Stimulated activated CD8-positive, alpha-beta memory T cell treated with anti-CD3 and anti-CD28 coated beads, Interleukin-4, amount 100 ng/mL, for 24 hours (primary cell): ENCODE results near the gene TMEM147.
A peak's percentile ranks its signal among the peaks of the same experiment; 100 is the strongest.

ENCODE experiments used
- DNase-seq: peaks from one replicate; pipeline ENCODE4 v3.0.0-alpha.2; 2020; ENCODE audit warnings: low read depth

The TMEM147 gene, protein sequence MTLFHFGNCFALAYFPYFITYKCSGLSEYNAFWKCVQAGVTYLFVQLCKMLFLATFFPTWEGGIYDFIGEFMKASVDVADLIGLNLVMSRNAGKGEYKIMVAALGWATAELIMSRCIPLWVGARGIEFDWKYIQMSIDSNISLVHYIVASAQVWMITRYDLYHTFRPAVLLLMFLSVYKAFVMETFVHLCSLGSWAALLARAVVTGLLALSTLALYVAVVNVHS

DNA sequence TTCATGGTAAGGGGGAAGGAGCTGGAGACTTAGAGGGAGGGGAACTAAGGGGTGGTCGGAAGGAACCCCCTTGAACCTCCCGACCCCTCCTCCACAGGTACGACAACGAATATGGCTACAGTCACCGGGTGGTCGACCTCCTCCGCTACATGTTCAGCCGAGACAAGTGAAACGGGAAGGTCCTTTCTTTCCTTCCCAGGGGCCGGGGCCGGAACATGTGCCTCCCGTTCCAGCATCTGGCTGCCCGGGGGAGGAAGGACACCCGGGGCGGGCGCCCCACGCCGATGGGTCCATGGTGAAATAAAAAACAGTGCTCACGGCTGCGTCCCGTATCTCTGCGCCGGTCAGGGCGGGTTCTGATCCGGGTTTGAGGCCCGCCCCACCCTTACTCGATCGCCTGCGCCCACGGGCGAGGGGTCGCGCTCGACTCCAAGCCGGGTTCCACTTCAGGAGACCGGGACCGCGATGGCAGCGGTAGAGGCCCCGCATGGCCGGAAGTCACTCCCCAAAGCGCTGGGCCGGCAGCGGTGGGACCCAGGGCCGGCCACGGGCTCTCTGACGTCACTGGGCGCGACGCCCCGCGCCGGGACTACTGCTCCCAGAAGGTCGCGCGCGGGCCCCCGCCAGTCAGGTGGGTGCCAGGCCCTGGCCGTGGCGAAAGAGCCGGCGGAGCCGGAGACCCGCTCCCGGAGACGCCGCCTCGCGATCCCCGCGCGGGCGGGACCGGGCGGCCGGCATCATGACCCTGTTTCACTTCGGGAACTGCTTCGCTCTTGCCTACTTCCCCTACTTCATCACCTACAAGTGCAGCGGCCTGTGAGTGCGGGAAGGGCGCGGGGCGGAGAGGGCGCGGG lies at the start of gene TMEM147:
Gene TMEM147 (plus strand): TSS at position 626 of the 854 bp plus-strand sequence. CDS start 114 bp downstream, at position 740.
- peak; percentile 81 for DNase-seq

DNA sequence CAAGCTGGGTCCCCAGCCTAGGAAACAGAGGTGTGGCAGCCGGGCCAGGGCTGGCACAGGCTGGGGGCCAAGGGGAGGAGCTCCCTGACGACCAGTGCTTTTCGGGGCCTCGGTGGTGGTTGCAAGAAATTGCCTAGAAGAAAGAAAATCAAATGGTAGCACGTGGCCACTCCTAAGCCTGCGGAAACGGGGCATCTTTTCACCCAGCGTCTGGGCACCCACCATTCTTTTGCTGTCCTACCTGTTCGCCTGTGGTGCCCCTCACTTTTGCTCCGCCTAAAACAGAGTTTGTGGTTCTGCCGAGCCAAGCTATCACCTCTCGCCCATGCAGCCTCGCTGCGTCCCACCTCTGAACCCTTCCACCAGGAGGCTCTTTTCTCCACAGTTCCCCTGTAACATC lies 48.0 kb upstream of the TMEM147 start:
- DNase-seq, result no peak

DNA sequence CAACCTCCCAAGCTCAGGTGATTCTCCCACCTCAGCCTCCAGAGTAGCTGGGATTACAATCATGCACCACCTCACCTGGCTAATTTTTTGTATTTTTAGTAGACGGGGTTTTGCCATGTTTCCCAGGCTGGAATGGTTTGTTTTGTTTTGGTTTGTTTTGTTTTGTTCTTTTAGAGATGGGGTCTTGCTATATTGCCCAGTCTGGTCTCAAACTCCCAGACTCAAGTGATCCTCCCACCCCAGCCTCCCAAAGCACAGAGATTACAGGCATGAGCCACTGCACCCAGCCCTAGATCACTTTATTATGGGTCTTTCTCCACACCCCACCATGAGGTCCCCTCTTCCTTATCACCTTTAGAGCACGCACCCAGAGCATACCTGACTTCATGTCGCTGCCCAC lies 47.2 kb upstream of the TMEM147 start:
- DNase-seq, result no peak

DNA sequence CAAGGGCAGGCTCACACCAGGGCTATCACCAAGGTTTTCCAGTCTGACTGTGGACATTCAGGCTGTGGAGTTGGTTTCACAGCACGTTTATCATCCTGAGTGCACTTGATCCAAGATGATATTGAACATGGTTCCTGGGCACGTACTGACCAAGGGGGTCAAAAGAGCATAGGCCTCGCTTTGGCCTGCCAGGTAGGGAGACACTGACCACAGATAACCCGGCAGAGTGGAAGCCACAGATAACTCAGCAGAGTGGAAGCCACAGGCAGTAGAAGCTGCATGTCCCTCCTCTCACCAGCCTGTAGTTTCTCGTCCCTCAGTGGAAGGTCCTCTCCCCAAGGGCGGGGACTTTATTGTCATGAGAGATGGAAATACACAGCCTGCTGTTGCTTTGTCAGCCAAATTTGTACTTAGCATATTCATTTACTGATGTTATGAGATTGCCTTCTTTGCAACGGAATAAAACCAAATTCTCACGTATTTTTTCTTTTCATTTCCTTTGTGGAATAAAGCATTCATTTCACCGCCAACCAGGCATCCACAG lies 46.4 kb upstream of the TMEM147 start:
- no peak for DNase-seq

DNA sequence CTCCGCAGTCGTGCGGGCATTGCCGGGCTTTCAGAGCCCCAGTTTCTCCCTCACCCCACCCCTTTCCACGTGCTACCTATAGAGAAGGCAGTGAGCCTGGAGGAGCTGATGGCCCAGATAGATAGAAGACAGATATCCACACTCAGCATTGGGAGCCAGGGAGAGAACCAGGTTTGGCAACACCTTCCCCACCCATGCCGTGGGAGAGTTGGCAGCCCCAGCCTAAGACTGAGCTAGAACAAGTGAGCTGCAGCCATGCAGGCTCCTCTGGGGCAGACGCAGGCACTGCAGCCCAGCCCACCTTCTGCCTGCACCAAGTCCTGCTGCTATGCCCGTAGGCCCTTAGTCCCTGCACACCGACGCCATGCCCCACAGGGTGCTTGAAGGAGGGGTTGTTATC lies 44.8 kb upstream of the TMEM147 start:
- no peak for DNase-seq

DNA sequence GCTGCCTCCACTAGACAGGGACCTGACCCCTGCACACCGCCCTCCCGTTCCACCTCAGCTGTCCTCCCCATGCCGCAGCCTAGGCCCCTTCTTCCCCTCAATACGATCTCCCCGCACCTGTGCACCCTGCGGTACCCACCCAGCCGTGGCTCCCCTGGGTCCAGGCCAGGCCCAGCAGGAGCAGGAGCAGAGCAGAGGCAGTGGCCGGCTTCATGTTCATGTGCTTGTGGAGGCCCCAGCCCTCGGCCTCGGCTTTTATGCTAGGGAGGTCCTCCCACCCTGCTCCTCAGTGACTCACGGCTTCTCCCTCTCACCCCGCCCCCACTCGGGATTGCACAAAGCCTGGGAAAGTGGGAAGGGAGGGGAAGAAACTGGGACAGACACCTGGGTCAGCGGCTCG lies 43.7 kb upstream of the TMEM147 start:
- DNase-seq, result no peak

DNA sequence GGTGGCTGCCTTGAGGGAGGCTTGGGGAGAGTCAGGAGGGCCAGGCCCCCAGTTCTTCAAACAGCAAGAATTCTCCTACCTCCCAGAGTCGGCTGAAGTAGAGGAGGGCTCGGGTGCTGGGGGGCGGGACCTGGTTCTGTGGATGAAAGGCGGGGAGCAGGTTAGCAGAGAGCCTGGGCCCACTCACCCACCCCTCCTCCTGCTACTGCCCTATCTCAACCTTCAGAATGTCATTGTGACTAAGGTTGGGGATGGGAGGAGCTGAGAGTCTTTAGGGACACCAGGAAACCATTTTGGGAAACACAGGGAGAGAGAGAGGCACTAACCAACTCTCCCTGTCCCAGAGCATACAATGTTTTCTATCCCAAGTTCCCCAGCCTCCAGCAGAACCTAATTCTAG lies 42.7 kb upstream of the TMEM147 start:
- no peak for DNase-seq

DNA sequence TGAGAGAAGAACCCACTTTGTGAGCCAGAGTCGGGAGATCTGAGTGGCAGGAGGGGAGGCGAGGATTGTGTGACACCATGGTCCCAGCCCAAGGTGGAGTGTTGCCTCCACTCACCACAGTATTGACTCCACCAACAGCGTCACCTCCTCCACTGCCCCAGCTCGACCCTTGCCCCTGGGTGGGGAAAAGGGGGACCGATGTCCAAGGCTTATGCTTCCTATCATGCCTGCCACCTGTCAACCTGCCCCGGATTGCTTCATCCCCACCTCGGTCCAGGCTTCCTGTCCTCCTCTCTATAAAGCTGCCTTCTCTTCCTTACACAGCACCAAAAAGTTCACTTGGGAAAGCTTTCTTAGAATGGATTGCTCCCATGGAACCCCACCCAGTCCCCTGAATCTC lies 39.4 kb upstream of the TMEM147 start:
- DNase-seq, result no peak

DNA sequence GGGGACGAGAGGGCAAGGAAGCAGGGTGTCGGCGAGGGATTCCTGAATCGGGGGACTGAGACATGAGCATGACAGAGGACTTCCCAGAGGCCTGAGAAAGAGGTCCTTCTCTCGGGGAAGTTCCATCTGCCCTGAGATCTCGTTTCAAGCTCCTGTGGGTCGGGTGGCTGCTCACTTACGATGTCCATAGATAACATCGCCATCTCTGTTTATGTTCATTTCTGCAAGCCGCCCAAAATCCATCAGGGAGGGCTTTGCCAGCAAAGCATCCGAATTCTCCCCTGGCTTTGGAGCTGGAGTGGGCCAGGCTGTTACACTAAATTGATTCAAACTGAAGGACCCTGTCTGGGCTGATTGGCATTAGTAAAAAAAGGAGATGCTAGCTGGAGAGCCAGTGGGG lies 37.9 kb upstream of the TMEM147 start:
- no peak for DNase-seq

DNA sequence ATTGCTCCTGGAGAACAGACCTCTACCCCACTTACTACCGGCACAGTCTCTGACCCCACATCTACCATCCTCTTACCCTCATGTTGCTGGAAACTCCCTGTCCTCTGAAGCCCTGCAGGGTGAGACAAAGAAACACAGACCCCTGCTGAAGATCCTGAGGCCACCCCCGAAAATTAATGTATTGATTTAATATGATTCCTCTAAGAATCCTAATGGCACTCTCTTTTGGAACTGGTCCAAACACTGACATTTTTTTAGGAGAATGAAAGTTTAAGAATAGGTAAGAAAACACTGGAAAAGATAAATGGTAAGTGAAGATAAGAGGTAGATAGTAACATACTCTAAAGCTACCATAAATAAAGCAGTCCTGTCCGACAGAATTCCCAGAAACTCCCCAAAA lies 37.3 kb upstream of the TMEM147 start:
- no peak for DNase-seq

DNA sequence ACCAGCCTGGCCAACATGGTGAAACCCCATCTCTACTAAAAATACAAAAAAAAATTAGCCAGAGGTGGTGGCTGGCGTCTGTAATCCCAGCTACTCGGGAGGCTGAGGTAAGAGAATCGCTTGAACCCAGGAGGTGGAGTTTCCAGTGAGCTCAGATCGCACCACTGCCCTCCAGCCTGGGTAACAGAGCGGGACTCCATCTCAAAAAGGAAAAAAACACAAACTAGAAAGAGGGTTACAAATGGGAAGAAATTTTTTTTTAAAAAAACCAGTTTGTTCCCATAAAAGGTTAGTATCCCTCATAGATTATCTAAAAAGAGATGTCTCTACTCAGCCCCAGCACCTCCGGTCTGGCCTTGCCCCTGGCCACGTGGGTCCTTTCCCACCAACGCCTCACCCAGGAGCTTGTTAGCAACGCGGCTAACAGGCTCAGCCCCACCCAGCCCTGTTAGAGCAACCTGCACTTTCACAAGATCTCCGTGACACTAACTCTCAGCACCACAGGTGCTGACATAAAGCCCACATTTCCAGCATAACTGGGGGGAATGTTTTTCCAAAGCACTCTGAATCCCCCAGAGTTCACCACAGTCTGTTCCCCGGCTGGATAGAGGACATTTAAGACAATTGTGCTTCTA lies 36.3 kb upstream of the TMEM147 start:
- DNase-seq, result peak; percentile 22

DNA sequence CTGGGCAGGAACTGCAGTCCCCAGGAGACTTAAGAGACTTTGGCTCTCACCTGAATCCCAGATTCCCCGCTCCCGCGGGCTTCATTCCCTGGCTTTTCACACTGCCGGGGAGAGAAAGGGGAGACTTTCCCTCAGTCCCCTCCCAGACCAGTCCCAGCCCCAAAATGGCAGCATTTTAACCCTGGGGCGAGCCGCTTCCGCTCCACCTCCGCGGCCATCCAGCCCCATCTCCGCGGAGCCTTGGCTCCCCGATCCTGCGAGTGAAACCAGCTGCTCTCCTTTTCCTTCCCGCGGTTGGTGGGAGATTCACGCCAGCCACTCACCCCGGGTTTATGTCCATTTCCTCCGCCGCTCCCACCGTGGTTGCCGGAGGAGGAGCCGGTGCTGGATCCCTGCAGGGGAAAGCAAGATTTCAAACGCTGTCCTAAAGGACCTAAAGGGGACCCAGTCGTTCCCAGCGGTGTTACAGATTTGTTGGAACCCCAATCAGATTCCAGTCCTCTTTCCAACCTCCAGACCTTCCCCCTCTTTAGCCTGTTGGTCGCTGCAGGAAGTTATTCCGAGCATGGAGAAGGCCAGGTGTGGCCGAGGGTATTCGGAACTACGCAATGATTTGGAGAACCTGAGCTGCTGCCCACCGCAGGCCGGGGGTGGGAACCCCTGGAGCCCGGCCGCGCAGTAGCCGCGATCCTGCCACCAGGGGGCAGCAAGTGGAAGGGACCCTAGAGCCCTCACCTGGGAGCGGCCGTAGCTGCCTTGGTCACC lies 35.4 kb upstream of the TMEM147 start:
- peak; percentile 70 for DNase-seq

DNA sequence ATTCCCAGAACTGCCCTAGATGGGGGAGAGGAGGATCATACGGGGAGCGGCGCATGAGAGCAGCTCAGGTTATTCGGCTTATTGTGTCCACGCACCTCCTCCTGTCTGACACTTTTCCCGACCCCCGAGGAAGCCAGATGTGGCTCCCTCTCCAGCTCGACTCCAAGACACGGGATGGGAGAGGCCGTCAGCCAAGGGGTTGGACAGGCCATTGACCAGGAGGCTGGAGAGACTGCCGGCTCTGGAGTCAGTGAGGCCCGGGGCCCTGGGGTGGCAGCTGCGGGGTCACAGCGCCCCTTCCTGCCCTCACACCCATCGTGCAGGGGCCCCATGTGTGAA lies 34.8 kb upstream of the TMEM147 start:
- no peak for DNase-seq

DNA sequence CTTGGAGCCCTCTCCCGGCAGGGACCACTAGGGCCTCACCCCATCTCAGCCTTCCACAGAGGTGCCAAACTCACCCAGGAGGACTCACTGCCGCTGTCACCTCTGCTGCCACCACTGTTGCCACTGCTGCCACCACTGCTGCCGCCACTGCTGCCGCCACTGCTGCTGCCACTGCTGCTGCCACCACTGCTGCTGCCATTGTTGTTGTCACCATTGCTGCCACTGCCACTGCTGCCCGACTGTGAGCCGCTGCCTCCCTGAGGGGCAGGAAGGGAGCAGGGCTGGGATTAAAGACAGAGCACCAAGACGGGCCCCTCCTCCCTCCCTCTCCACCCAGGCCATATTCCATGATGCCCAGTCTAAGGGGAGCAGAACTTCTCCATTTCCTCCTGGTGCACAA lies 34.1 kb upstream of the TMEM147 start:
- DNase-seq, result no peak

DNA sequence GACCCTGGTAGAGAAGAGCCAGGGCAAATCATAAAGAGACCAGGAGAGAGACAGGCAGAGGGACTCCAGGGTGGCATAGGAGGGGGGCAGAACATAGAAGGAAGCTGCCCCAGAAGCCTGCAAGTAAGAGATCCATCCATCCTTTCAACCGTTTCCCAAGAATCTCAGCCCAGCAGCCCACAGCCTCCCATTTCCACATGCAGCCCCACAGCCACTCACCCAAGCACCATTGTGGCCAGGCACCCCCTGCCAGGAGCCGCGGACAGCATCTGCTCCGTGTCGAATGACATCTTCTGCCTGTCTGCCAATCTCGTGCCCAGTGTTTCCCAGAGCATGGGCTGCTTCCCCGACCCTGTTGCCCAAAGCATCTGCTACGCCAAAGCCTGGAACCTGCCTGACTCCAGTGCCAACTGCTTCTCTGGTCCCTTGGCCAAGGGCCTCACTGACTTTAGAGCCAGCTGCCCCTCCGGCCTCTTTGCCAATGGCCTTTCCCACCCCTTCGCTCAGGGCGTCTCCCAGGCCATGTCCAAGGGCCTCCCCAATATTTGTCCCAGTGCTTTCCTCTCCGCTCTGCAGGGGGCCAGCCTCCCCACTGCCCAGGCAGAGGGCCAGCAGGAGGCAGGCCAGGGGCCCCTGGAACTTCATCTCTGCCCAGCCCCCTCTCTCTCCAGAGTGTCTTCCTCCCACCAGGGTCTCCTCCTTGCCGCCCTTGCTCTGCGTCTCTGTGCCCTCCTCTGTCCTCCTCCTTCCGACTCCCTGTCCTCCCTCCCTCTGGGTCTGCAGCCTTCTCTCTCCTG lies 32.4 kb upstream of the TMEM147 start:
- no peak for DNase-seq

DNA sequence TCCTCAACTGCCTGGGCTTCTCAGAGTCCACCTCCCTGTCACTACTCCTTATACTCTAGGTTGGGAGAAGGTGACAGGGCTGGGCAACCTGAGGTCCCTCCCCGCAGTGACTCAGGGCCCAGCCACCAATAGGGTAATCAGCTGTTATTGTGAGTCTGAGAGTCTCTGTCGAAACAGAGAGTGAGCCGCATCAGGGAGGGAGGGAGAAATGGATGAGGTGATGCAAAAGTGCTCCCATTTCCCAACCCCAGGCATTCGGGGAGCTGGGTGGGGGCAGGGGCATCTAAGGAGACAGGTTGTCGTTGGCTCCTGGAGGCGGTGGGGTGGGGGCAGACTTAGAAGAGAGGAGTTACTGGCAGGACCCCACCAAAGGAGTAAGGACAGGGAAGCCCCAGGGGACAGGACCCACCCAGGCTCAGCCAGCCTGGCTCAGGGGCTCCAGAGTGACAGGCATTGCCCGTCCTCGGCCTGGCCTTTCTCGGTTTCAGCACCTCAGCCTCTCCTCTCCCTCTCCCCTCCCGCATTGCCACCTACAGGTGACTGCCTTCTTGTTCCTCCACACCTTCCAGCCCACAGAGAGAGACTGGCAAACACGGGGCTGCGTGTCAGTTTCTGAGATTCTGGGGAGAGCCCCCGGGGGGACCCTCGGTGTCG lies 31.7 kb upstream of the TMEM147 start, which contains the start of gene DMKN:
Gene DMKN (minus strand): TSS at position 22 of the 654 bp plus-strand sequence. CDS start 174 bp downstream, outside the sequence.
- DNase-seq, result no peak

DNA sequence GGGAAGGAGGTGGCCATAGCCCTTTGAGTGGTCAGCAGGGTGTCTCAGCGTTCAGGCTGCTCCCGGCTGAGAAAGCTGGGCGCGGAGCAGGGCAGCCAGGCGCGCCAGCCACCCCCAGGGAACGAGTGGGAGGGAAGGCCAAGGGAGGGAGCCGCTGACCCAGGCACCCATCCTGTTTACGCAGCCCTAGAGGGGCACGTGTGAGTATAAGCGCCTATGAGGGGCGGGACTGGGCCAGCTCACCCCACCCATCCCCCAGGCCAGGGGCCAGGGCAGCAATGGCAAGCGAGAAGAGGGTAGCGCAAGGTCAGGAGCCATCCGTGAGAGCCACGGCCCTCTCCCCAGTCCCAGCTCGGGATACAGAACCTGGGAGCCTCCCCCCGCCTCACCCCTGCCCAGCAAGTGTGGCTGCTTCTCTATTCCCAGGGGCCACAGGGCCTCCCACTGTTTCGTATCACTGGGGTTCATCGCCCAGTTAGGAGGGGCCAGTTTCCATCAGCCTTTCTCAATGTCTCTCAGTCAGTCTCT lies 31.1 kb upstream of the TMEM147 start:
- no peak for DNase-seq

DNA sequence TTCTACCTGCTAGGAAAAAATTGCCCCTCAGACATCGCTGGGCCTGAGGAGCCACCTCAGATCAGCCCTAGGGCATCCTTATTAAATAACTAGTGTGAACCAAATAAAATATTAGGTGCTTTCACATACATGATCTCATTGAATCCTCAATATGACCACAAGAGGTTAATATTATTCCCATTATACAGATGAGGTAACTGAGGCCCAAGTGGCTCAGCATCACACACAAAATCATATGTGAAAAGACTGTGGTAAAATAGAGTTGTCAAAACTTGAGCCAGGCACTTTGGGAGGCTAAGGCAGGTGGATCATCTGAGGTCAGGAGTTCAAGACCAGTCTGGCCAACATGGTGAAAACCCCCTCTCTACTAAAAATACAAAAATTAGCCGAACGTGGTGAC lies 29.1 kb upstream of the TMEM147 start:
- DNase-seq, result no peak

DNA sequence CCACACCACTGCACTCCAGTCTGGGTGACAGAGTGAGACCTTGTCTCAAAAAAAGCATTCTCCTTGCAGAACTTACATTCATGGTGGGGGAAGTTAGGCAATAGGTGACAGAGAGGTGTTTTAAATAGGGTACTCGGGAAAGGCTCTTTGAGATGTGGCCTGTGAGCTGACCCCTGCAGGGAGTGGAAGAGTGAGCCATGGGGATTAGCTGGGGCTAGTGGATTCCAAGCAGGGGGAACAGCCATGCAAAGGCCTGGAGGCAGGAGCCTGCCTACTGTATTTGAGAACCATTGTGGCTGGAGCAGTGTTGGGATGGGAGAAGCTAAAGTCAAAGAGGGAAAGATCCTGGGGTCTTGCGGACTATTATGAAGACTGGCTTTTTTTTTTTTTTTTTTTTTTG lies 28.1 kb upstream of the TMEM147 start:
- DNase-seq, result no peak

DNA sequence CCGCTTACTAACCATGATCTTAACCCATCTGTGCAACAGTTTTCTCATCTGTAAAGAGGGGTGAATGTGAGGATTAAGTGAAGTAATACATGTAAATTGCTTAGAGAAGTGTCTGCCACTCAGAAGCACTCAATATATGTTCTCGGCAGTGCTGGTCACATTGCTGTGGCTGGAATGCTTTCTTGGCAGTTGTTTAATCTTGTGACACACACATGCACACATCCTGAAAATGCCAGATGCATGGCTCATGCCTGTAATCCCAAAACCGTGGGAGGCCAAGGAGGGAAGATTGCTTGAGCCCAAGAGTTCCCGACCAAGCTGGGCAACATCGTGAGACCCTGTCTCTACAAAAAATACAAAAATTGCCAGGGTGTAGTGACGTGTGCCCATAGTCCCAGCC lies 27.1 kb upstream of the TMEM147 start:
- DNase-seq, result no peak

DNA sequence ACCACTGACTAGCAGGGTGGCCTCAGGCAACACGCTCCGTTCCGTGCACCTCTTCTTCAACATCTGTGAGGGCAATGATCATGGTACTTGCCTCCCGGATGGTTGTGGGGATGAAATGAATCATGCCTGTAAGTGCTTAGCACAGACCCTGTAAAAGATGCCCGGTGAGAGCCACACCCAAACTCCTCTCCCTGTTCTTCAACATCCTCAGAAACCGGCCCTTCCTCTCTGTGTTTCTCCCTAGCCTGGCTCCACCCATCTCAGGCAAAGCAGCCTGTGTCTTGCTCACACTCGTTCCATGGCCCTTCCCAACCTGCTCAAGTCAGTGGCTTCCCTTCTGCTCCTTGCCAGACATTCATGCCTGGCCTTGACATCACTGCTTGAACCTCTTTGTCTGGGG lies 26.1 kb upstream of the TMEM147 start:
- DNase-seq, result no peak
